ENCODE results near the gene C1QTNF7.

The C1QTNF7 gene

DNA sequence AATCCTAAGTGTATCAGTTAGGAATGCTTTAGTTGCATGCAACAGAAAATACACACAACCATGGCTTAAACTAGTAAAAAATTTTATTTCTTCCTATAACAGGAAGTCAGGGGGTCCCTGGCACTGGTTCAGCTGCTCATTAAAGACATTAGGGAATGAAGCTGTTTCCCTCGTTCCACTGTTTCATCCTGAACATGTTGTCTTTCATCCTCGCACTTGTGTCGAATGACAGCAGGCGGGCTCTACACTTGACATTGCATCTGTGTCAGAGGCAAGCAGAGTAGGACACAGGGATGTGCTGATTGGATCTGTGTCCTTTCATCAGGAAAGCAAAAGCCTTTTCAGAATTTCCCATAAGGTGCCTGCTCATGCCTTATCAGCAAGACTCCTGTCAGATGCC is 22.8 kb upstream of the C1QTNF7 start:
- H3K27ac ChIP-seq (ENCODE audit: extremely low read depth, low read depth, low read length): no peak overlapping the region

DNA sequence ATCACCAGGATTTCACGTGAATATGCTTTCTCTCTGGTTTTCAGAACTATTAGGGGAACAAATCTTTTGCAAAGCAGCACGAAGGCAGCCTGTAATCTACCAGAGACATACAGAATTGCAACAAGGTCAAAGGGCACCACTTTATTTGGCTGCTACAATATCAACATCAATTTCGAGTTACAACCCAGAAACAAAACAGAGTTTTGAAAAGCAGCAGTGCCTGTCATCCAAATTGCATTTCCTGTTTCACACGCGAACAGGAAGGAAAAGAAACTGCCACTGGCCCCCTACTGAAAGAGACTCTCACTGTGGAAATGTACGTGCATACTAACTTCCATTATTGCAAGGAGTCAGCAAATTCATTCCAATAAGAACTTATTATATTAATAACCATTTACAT is 17.1 kb upstream of the C1QTNF7 start:
- H3K9me3 ChIP-seq (ENCODE audit: control insufficient read depth, insufficient read depth, low read depth, low read length): no peaks in the 10 kb centered on the region
- no peaks in the 10 kb centered on the region for H3K36me3 ChIP-seq (ENCODE audit: control insufficient read depth in 2 of 2, insufficient read depth in 1 of 2, low read length in 2 of 2)
- CTCF ChIA-PET: no interaction called here
- no peak overlapping the region for H3K27ac ChIP-seq (ENCODE audit: extremely low read depth, low read depth, low read length)
- POLR2A ChIA-PET: no interaction called here
- no peaks in the 10 kb centered on the region for H3K4me1 ChIP-seq (ENCODE audit: control insufficient read depth, insufficient read depth, low read length)
- no peak overlapping the region for H3K4me3 ChIP-seq (ENCODE audit: low read depth, low read length)
- TF ChIP-seq, protein P1, sequence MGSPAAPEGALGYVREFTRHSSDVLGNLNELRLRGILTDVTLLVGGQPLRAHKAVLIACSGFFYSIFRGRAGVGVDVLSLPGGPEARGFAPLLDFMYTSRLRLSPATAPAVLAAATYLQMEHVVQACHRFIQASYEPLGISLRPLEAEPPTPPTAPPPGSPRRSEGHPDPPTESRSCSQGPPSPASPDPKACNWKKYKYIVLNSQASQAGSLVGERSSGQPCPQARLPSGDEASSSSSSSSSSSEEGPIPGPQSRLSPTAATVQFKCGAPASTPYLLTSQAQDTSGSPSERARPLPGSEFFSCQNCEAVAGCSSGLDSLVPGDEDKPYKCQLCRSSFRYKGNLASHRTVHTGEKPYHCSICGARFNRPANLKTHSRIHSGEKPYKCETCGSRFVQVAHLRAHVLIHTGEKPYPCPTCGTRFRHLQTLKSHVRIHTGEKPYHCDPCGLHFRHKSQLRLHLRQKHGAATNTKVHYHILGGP (tag by site-specific recombination; IDR thresholded peaks at IDR 0.05): no peak
- TF ChIP-seq KLF7 (tag by site-specific recombination; IDR thresholded peaks at IDR 0.05; ENCODE audit: borderline replicate concordance) (no peak), ZNF624 (tag by site-specific recombination; IDR thresholded peaks at IDR 0.05) (no peak), ZNF350 (tag by site-specific recombination; IDR thresholded peaks at IDR 0.05) (no peak), ZNF560 (tag by site-specific recombination; IDR thresholded peaks at IDR 0.05; ENCODE audit: borderline replicate concordance) (no peak), ZNF23 (tag by site-specific recombination; IDR thresholded peaks at IDR 0.05; ENCODE audit: borderline replicate concordance) (no peak), MYNN (tag by site-specific recombination; IDR thresholded peaks at IDR 0.05; ENCODE audit: borderline replicate concordance) (no peak), ZXDB (tag by site-specific recombination; IDR thresholded peaks at IDR 0.05) (no peak), ZNF747 (tag by site-specific recombination; IDR thresholded peaks at IDR 0.05) (no peak)
- TF ChIP-seq, protein P2, sequence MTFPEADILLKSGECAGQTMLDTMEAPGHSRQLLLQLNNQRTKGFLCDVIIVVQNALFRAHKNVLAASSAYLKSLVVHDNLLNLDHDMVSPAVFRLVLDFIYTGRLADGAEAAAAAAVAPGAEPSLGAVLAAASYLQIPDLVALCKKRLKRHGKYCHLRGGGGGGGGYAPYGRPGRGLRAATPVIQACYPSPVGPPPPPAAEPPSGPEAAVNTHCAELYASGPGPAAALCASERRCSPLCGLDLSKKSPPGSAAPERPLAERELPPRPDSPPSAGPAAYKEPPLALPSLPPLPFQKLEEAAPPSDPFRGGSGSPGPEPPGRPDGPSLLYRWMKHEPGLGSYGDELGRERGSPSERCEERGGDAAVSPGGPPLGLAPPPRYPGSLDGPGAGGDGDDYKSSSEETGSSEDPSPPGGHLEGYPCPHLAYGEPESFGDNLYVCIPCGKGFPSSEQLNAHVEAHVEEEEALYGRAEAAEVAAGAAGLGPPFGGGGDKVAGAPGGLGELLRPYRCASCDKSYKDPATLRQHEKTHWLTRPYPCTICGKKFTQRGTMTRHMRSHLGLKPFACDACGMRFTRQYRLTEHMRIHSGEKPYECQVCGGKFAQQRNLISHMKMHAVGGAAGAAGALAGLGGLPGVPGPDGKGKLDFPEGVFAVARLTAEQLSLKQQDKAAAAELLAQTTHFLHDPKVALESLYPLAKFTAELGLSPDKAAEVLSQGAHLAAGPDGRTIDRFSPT (tag by site-specific recombination; IDR thresholded peaks at IDR 0.05): no peak
- TF ChIP-seq, protein P3, sequence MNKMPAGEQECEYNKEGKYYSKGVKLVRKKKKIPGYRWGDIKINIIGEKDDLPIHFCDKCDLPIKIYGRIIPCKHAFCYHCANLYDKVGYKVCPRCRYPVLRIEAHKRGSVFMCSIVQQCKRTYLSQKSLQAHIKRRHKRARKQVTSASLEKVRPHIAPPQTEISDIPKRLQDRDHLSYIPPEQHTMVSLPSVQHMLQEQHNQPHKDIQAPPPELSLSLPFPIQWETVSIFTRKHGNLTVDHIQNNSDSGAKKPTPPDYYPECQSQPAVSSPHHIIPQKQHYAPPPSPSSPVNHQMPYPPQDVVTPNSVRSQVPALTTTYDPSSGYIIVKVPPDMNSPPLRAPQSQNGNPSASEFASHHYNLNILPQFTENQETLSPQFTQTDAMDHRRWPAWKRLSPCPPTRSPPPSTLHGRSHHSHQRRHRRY (tag by site-specific recombination; IDR thresholded peaks at IDR 0.05): no peak
- TF ChIP-seq, protein P4, sequence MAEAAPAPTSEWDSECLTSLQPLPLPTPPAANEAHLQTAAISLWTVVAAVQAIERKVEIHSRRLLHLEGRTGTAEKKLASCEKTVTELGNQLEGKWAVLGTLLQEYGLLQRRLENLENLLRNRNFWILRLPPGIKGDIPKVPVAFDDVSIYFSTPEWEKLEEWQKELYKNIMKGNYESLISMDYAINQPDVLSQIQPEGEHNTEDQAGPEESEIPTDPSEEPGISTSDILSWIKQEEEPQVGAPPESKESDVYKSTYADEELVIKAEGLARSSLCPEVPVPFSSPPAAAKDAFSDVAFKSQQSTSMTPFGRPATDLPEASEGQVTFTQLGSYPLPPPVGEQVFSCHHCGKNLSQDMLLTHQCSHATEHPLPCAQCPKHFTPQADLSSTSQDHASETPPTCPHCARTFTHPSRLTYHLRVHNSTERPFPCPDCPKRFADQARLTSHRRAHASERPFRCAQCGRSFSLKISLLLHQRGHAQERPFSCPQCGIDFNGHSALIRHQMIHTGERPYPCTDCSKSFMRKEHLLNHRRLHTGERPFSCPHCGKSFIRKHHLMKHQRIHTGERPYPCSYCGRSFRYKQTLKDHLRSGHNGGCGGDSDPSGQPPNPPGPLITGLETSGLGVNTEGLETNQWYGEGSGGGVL (tag by site-specific recombination; IDR thresholded peaks at IDR 0.05): no peak

More for the DNA sequence above, 22.8 kb upstream of the C1QTNF7 start:
- Histone ChIP-seq H3K4me3 (ENCODE audit: low read depth, low read length) (no peak overlapping the region), H3K9me3 (ENCODE audit: control insufficient read depth, insufficient read depth, low read depth, low read length) (no peaks in the 10 kb centered on the region), H3K4me1 (ENCODE audit: control insufficient read depth, insufficient read depth, low read length) (no peaks in the 10 kb centered on the region), H3K36me3 (ENCODE audit: control insufficient read depth in 2 of 2, insufficient read depth in 1 of 2, low read length in 2 of 2) (no peaks in the 10 kb centered on the region)
- CTCF ChIA-PET: no interaction called here
- POLR2A ChIA-PET: no interaction called here
- no peak for TF ChIP-seq ZNF544 (tag by site-specific recombination; IDR thresholded peaks at IDR 0.05)
- TF ChIP-seq, protein P1 (tag by site-specific recombination; IDR thresholded peaks at IDR 0.05): no peak
- TF ChIP-seq REPIN1 (tag by site-specific recombination; IDR thresholded peaks at IDR 0.05; ENCODE audit: low read depth): no peak
- TF ChIP-seq ZNF274 (IDR thresholded peaks at IDR 0.05; ENCODE audit: low read length): no peak
- TF ChIP-seq ZNF274 (tag by site-specific recombination; IDR thresholded peaks at IDR 0.05; ENCODE audit: borderline replicate concordance): no peak
- TF ChIP-seq ZNF266 (tag by site-specific recombination; IDR thresholded peaks at IDR 0.05; ENCODE audit: low read depth): no peak
- no peak for TF ChIP-seq ZNF560 (tag by site-specific recombination; IDR thresholded peaks at IDR 0.05; ENCODE audit: borderline replicate concordance)
- TF ChIP-seq, protein P5, sequence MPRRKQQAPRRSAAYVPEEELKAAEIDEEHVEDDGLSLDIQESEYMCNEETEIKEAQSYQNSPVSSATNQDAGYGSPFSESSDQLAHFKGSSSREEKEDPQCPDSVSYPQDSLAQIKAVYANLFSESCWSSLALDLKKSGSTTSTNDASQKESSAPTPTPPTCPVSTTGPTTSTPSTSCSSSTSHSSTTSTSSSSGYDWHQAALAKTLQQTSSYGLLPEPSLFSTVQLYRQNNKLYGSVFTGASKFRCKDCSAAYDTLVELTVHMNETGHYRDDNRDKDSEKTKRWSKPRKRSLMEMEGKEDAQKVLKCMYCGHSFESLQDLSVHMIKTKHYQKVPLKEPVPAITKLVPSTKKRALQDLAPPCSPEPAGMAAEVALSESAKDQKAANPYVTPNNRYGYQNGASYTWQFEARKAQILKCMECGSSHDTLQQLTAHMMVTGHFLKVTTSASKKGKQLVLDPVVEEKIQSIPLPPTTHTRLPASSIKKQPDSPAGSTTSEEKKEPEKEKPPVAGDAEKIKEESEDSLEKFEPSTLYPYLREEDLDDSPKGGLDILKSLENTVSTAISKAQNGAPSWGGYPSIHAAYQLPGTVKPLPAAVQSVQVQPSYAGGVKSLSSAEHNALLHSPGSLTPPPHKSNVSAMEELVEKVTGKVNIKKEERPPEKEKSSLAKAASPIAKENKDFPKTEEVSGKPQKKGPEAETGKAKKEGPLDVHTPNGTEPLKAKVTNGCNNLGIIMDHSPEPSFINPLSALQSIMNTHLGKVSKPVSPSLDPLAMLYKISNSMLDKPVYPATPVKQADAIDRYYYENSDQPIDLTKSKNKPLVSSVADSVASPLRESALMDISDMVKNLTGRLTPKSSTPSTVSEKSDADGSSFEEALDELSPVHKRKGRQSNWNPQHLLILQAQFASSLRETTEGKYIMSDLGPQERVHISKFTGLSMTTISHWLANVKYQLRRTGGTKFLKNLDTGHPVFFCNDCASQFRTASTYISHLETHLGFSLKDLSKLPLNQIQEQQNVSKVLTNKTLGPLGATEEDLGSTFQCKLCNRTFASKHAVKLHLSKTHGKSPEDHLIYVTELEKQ (tag by site-specific recombination; IDR thresholded peaks at IDR 0.05; ENCODE audit: borderline replicate concordance): no peak
- no peak for TF ChIP-seq ZNF132 (tag by site-specific recombination; IDR thresholded peaks at IDR 0.05; ENCODE audit: borderline replicate concordance)
- TF ChIP-seq ZNF341 (tag by site-specific recombination; IDR thresholded peaks at IDR 0.05; ENCODE audit: low read depth): no peak
- TF ChIP-seq ZNF302 (tag by site-specific recombination; IDR thresholded peaks at IDR 0.05; ENCODE audit: low read depth): no peak
- no peak for TF ChIP-seq ZNF548 (tag by site-specific recombination; IDR thresholded peaks at IDR 0.05)
- no peak for TF ChIP-seq ZNF121 (tag by site-specific recombination; IDR thresholded peaks at IDR 0.05)
- no peak for TF ChIP-seq ZNF510 (tag by site-specific recombination; IDR thresholded peaks at IDR 0.05; ENCODE audit: insufficient replicate concordance)
- TF ChIP-seq ZNF37A (tag by site-specific recombination; IDR thresholded peaks at IDR 0.05): no peak
- no peak for TF ChIP-seq ZNF785 (tag by site-specific recombination; IDR thresholded peaks at IDR 0.05)
- no peak for TF ChIP-seq ZNF623 (tag by site-specific recombination; IDR thresholded peaks at IDR 0.05)
- TF ChIP-seq KLF1 (tag by site-specific recombination; IDR thresholded peaks at IDR 0.05): no peak
- TF ChIP-seq, protein P6, sequence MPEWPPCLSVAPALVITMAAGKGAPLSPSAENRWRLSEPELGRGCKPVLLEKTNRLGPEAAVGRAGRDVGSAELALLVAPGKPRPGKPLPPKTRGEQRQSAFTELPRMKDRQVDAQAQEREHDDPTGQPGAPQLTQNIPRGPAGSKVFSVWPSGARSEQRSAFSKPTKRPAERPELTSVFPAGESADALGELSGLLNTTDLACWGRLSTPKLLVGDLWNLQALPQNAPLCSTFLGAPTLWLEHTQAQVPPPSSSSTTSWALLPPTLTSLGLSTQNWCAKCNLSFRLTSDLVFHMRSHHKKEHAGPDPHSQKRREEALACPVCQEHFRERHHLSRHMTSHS (tag by site-specific recombination; IDR thresholded peaks at IDR 0.05): no peak
